ENCODE data around the gene SDK1. TPM values are rescaled to one million over a fixed set of nuclear protein-coding genes. Genes with fewer than 3 reads are reported as not detected.

Gene SDK1
- polyA plus RNA-seq, 2 of the 4 experiments (the other 2 are of a cell fraction), result 0.12 to 0.28 TPM

DNA sequence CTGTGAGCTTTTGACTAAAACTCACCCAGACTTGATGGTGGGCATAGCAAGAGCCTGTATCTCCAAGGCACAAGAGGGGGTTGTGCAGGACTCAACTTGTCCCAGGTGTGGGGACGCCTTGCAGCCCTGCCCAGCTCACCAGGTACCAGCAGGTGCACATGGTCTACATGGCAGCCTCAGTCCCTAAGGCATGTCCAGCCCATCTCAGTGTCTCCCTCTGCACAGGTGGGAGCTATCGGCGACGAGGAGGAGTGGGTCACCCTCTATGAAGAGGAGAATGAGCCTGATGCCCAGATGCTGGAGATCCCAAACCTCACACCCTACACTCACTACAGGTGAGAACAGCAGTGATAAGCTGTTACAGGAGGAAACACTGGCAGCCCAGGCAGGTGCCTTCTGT is 809.4 kb downstream of the SDK1 start:
- FAIRE-seq (no peak), DNase-seq (ENCODE audit: low read depth in 1 of 2, low spot score in 1 of 2) (no peak), ATAC-seq (no peak)
- Histone ChIP-seq H3K9me3 (0 out of 3 replicates have a peak, but pooled peaks cover 3% of the 10 kb centered on the region), H3K4me2 (no peak overlapping the region), H3K4me3 (no peak overlapping the region), H3K4me1 (no peaks in the 10 kb centered on the region), H3K27ac (no peak overlapping the region)
- TF ChIP-seq ZC3H11A (IDR thresholded peaks at IDR 0.05) (no peak), EP300 (IDR thresholded peaks at IDR 0.05) (no peak), NR3C1 (IDR thresholded peaks at IDR 0.05) (no peak), CHD2 (IDR thresholded peaks at IDR 0.05; ENCODE audit: low read length, partially characterized antibody) (no peak), RNF2 (IDR thresholded peaks at IDR 0.05; ENCODE audit: borderline replicate concordance, low read depth) (no peak), FOSL2 (IDR thresholded peaks at IDR 0.05) (no peak), FOSL2 (CRISPR knock-in tag; IDR thresholded peaks at IDR 0.05) (no peak), GATA3 (IDR thresholded peaks at IDR 0.05; ENCODE audit: borderline replicate concordance) (no peak), BHLHE40 (IDR thresholded peaks at IDR 0.05; ENCODE audit: low read depth, low read length) (no peak), RCOR1 (IDR thresholded peaks at IDR 0.05; ENCODE audit: low read depth, low read length) (no peak), NFE2L2 (conservative IDR thresholded peaks at IDR 0.05; ENCODE audit: low read length) (no peak), ZSCAN20 (CRISPR knock-in tag; IDR thresholded peaks at IDR 0.05) (no peak), KDM5A (IDR thresholded peaks at IDR 0.05) (no peak), JUN (IDR thresholded peaks at IDR 0.05) (no peak), EHMT2 (IDR thresholded peaks at IDR 0.05; ENCODE audit: low read depth) (no peak), FOSB (CRISPR knock-in tag; IDR thresholded peaks at IDR 0.05) (no peak)
- TF ChIP-seq, protein P1, sequence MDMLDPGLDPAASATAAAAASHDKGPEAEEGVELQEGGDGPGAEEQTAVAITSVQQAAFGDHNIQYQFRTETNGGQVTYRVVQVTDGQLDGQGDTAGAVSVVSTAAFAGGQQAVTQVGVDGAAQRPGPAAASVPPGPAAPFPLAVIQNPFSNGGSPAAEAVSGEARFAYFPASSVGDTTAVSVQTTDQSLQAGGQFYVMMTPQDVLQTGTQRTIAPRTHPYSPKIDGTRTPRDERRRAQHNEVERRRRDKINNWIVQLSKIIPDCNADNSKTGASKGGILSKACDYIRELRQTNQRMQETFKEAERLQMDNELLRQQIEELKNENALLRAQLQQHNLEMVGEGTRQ (IDR thresholded peaks at IDR 0.05), result no peak
- TF ChIP-seq, protein P2, sequence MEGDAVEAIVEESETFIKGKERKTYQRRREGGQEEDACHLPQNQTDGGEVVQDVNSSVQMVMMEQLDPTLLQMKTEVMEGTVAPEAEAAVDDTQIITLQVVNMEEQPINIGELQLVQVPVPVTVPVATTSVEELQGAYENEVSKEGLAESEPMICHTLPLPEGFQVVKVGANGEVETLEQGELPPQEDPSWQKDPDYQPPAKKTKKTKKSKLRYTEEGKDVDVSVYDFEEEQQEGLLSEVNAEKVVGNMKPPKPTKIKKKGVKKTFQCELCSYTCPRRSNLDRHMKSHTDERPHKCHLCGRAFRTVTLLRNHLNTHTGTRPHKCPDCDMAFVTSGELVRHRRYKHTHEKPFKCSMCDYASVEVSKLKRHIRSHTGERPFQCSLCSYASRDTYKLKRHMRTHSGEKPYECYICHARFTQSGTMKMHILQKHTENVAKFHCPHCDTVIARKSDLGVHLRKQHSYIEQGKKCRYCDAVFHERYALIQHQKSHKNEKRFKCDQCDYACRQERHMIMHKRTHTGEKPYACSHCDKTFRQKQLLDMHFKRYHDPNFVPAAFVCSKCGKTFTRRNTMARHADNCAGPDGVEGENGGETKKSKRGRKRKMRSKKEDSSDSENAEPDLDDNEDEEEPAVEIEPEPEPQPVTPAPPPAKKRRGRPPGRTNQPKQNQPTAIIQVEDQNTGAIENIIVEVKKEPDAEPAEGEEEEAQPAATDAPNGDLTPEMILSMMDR (IDR thresholded peaks at IDR 0.05), result no peak
- 0% methylated on average over 1 of the region's 4 CpGs for WGBS (ENCODE audit: missing lambda C conversion rate)
- POLR2A ChIA-PET, result no interaction called here
- CTCF ChIA-PET, result interaction anchor here (1.0 kb wide), 1 partner anchor 15 kb away, joined by 3 read pairs; no protein-coding TSS in a partner anchor

DNA sequence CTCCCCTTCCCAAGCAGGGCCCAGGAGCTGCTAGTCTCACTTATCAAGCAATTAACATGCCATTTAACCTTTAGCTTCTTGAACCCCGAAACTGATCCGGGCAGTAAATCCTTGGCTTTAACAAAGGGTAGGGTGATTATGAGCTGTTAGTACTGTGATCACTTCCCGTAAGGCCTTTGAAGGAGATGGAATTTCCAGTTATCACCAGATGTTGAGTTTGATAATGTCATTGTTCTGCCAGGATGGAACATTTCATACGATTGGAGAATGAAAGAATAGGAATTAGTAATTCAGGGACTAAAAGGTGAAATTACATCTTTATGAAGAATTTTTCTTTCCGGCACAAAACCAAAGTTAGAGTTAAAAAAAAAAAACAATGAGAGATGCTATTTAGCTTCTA is 810.1 kb downstream of the SDK1 start:
- POLR2A ChIA-PET, result no interaction called here
- Histone ChIP-seq H3K4me3 (no peak overlapping the region), H3K4me2 (no peak overlapping the region), H3K27ac (no peak overlapping the region), H3K4me1 (no peaks in the 10 kb centered on the region), H3K9me3 (0 out of 3 replicates have a peak, but pooled peaks cover 3% of the 10 kb centered on the region)
- ATAC-seq (no peak), FAIRE-seq (no peak), DNase-seq (ENCODE audit: low read depth in 1 of 2, low spot score in 1 of 2) (no peak)
- no peak for TF ChIP-seq TP53 (CRISPR knock-in tag; IDR thresholded peaks at IDR 0.05)
- TF ChIP-seq MYC (IDR thresholded peaks at IDR 0.05; ENCODE audit: borderline replicate concordance, low read length), result no peak
- TF ChIP-seq FOSB (CRISPR knock-in tag; IDR thresholded peaks at IDR 0.05), result no peak
- no peak for TF ChIP-seq CEBPB (IDR thresholded peaks at IDR 0.05)
- TF ChIP-seq, protein P3, sequence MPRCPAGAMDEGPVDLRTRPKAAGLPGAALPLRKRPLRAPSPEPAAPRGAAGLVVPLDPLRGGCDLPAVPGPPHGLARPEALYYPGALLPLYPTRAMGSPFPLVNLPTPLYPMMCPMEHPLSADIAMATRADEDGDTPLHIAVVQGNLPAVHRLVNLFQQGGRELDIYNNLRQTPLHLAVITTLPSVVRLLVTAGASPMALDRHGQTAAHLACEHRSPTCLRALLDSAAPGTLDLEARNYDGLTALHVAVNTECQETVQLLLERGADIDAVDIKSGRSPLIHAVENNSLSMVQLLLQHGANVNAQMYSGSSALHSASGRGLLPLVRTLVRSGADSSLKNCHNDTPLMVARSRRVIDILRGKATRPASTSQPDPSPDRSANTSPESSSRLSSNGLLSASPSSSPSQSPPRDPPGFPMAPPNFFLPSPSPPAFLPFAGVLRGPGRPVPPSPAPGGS (IDR thresholded peaks at IDR 0.05), result no peak
- TF ChIP-seq, protein P4, sequence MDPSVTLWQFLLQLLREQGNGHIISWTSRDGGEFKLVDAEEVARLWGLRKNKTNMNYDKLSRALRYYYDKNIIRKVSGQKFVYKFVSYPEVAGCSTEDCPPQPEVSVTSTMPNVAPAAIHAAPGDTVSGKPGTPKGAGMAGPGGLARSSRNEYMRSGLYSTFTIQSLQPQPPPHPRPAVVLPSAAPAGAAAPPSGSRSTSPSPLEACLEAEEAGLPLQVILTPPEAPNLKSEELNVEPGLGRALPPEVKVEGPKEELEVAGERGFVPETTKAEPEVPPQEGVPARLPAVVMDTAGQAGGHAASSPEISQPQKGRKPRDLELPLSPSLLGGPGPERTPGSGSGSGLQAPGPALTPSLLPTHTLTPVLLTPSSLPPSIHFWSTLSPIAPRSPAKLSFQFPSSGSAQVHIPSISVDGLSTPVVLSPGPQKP (IDR thresholded peaks at IDR 0.05; ENCODE audit: low read depth, low read length), result no peak
- TF ChIP-seq ESRRA (IDR thresholded peaks at IDR 0.05; ENCODE audit: borderline replicate concordance, low read length), result no peak
- no peak for TF ChIP-seq HEYL (CRISPR knock-in tag; IDR thresholded peaks at IDR 0.05)
- no peak for TF ChIP-seq HOXB13 (CRISPR knock-in tag; IDR thresholded peaks at IDR 0.05; ENCODE audit: low read depth)
- no peak for TF ChIP-seq HOXA7 (CRISPR knock-in tag; IDR thresholded peaks at IDR 0.05)
- TF ChIP-seq FOSL2 (IDR thresholded peaks at IDR 0.05), result no peak
- TF ChIP-seq FOSL2 (CRISPR knock-in tag; IDR thresholded peaks at IDR 0.05), result no peak
- TF ChIP-seq PHF8 (IDR thresholded peaks at IDR 0.05; ENCODE audit: borderline replicate concordance, low read depth), result no peak
- no peak for TF ChIP-seq KDM5A (IDR thresholded peaks at IDR 0.05)
- CTCF ChIA-PET, result interaction anchor here (1.0 to 1.7 kb wide), 2 partner anchors 8 to 15 kb away, joined by 3 to 12 read pairs; no protein-coding TSS in a partner anchor
- WGBS (ENCODE audit: missing lambda C conversion rate), result 40% methylated on average over 5 of the region's 5 CpGs

Measured in A549 (cell line).